Measurements from ENCODE around the gene FBXL15.

DNA sequence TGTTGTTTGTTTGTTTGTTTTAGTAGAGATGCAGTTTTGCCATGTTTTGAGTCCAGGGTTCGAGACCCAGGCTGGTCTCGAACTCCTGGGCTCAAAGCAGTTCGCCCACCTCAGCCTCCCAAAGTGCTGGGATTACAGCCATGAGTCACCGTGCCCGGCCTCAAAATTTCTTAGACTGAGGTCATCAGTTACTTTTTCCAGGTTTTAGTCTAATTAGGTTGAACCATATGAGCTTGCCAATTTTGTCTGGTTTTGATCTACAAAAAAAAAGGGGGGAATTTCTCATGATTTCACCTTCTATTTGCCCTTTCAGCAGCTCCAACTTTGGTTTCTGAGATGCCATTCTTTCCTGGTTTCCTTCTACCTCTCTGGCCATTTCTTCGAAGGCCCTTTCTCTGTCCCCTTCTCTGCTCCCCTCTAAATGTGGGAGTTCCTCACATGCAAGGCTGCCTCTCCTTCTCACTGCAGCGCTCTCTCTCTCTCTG lies 6.2 kb downstream of the FBXL15 start:
- TF ChIP-seq EZH2 (IDR thresholded peaks at IDR 0.05) (no peak), POLR2AphosphoS5 (IDR thresholded peaks at IDR 0.05; ENCODE audit: borderline replicate concordance, low read depth, low read length) (no peak), FOXP2 (optimal IDR thresholded peaks at IDR 0.05; ENCODE audit: control extremely low read depth, extremely low read length, insufficient read depth) (no peak)

Measured in SK-N-MC (cell line).